HUES6 (cell line): ENCODE data around the gene CBLC.

ENCODE experiments used
- H3K27ac ChIP-seq: 2 replicates; pipeline ENCODE4 v1.7.0; 2013; ENCODE audit warnings: low read depth, mild to moderate bottlenecking, low read length, inconsistent platforms
- H3K27me3 ChIP-seq: 2 replicates; pipeline ENCODE4 v1.6.1; 2013; ENCODE audit warnings: low read length; ENCODE audit not compliant: control insufficient read depth, insufficient read depth
- H3K36me3 ChIP-seq: 2 replicates; pipeline ENCODE4 v1.6.1; 2013; ENCODE audit warnings: low read length; ENCODE audit not compliant: control insufficient read depth, insufficient read depth
- H3K4me1 ChIP-seq: 2 replicates; pipeline ENCODE4 v1.6.1; 2013; ENCODE audit warnings: low read length; ENCODE audit not compliant: control insufficient read depth, insufficient read depth
- H3K4me3 ChIP-seq: 2 replicates; pipeline ENCODE4 v1.5.1; 2013; ENCODE audit warnings: low read depth, low read length
- H3K9ac ChIP-seq: one replicate; pipeline ENCODE4 v1.6.1; 2013; ENCODE audit warnings: mild to moderate bottlenecking, low read length
- H3K9me3 ChIP-seq: 2 replicates; pipeline ENCODE4 v1.6.1; 2013; ENCODE audit warnings: low read depth, low read length; ENCODE audit not compliant: control insufficient read depth, insufficient read depth

The CBLC gene

GRCh38 chr19:44777715-44778347 lies at the start of gene CBLC:
Gene CBLC (plus strand): TSS chr19:44777890. CDS start chr19:44777932, 42 bp downstream.
- peak within 1 kb of the TSS; percentile 44 for H3K9ac ChIP-seq
- no peaks in the 10 kb centered on the region for H3K36me3 ChIP-seq
- no peaks in the 10 kb centered on the region for H3K9me3 ChIP-seq
- peak within 1 kb of the TSS; percentile 81 for H3K4me3 ChIP-seq
- H3K27me3 ChIP-seq = no peaks in the 10 kb centered on the region
- H3K4me1 ChIP-seq = peaks cover 6% of the 10 kb centered on the region; the same call in 1 of the 2 replicates
- no peak within 1 kb of the TSS for H3K27ac ChIP-seq

GRCh38 chr19:44728178-44728577 lies 49.5 kb upstream of the CBLC start:
- H3K9ac ChIP-seq = no peak overlapping the region
- no peaks in the 10 kb centered on the region for H3K9me3 ChIP-seq
- H3K27ac ChIP-seq = no peak overlapping the region
- peaks cover 4% of the 10 kb centered on the region for H3K27me3 ChIP-seq
- no peak overlapping the region for H3K4me3 ChIP-seq
- H3K36me3 ChIP-seq = no peaks in the 10 kb centered on the region
- peaks cover 3% of the 10 kb centered on the region; the same call in 1 of the 2 replicates for H3K4me1 ChIP-seq

GRCh38 chr19:44729516-44730033 lies 48.1 kb upstream of the CBLC start:
- peaks cover 4% of the 10 kb centered on the region for H3K27me3 ChIP-seq
- no peak overlapping the region for H3K4me3 ChIP-seq
- H3K9me3 ChIP-seq = no peaks in the 10 kb centered on the region
- peaks cover 3% of the 10 kb centered on the region; the same call in 1 of the 2 replicates for H3K4me1 ChIP-seq
- no peaks in the 10 kb centered on the region for H3K36me3 ChIP-seq
- H3K27ac ChIP-seq = no peak overlapping the region
- H3K9ac ChIP-seq = no peak overlapping the region

GRCh38 chr19:44731081-44731480 lies 46.6 kb upstream of the CBLC start:
- Histone ChIP-seq H3K9ac (no peak overlapping the region), H3K36me3 (no peaks in the 10 kb centered on the region), H3K4me1 (no peaks in the 10 kb centered on the region), H3K4me3 (no peak overlapping the region), H3K27me3 (no peaks in the 10 kb centered on the region), H3K27ac (no peak overlapping the region), H3K9me3 (no peaks in the 10 kb centered on the region)

- no peaks in the 10 kb centered on the region for H3K36me3 ChIP-seq
- H3K27ac ChIP-seq = no peak overlapping the region
- no peaks in the 10 kb centered on the region for H3K4me1 ChIP-seq
- no peaks in the 10 kb centered on the region for H3K27me3 ChIP-seq
- H3K4me3 ChIP-seq = no peak overlapping the region
- H3K9me3 ChIP-seq = no peaks in the 10 kb centered on the region
- H3K9ac ChIP-seq = no peak overlapping the region
Observed at GRCh38 chr19:44731622-44732021, 46.1 kb upstream of the CBLC start.

- no peaks in the 10 kb centered on the region for H3K36me3 ChIP-seq
- H3K4me3 ChIP-seq = no peak overlapping the region
- H3K27ac ChIP-seq = no peak overlapping the region
- H3K9me3 ChIP-seq = no peaks in the 10 kb centered on the region
- no peaks in the 10 kb centered on the region for H3K27me3 ChIP-seq
- H3K9ac ChIP-seq = no peak overlapping the region
- no peaks in the 10 kb centered on the region for H3K4me1 ChIP-seq
Observed at GRCh38 chr19:44732235-44733014, 45.3 kb upstream of the CBLC start.

GRCh38 chr19:44734357-44734756 lies 43.3 kb upstream of the CBLC start:
- Histone ChIP-seq H3K36me3 (no peaks in the 10 kb centered on the region), H3K9me3 (no peaks in the 10 kb centered on the region), H3K27me3 (no peaks in the 10 kb centered on the region), H3K4me1 (no peaks in the 10 kb centered on the region), H3K9ac (no peak overlapping the region), H3K4me3 (no peak overlapping the region), H3K27ac (no peak overlapping the region)

GRCh38 chr19:44735011-44735410 lies 42.7 kb upstream of the CBLC start:
- Histone ChIP-seq H3K27ac (no peak overlapping the region), H3K9ac (no peak overlapping the region), H3K4me3 (no peak overlapping the region), H3K4me1 (no peaks in the 10 kb centered on the region), H3K9me3 (no peaks in the 10 kb centered on the region), H3K36me3 (no peaks in the 10 kb centered on the region), H3K27me3 (no peaks in the 10 kb centered on the region)

- no peak overlapping the region for H3K4me3 ChIP-seq
- H3K9me3 ChIP-seq = no peaks in the 10 kb centered on the region
- no peaks in the 10 kb centered on the region for H3K36me3 ChIP-seq
- no peaks in the 10 kb centered on the region for H3K27me3 ChIP-seq
- no peak overlapping the region for H3K9ac ChIP-seq
- peaks cover 5% of the 10 kb centered on the region for H3K4me1 ChIP-seq
- H3K27ac ChIP-seq = no peak overlapping the region
Observed at GRCh38 chr19:44737238-44738071, 40.2 kb upstream of the CBLC start.

- no peak overlapping the region for H3K9ac ChIP-seq
- no peaks in the 10 kb centered on the region for H3K27me3 ChIP-seq
- H3K36me3 ChIP-seq = no peaks in the 10 kb centered on the region
- no peak overlapping the region for H3K4me3 ChIP-seq
- H3K4me1 ChIP-seq = peaks cover 5% of the 10 kb centered on the region
- no peaks in the 10 kb centered on the region for H3K9me3 ChIP-seq
- no peak overlapping the region for H3K27ac ChIP-seq
Observed at GRCh38 chr19:44738136-44738535, 39.6 kb upstream of the CBLC start.
